Mucosa of gallbladder (tissue), 1 donor: ENCODE results near the gene CXCL1. TPM values are rescaled to one million over a fixed set of nuclear protein-coding genes. Genes with fewer than 3 reads are reported as not detected.

Experiments
- DNase-seq: peaks from one replicate; pipeline ENCODE4 v3.0.0-alpha.2; 2020; ENCODE audit warnings: low spot score
- total RNA-seq: library from RNA; stranded (reverse); gene quantifications from one replicate; pipeline ENCODE4 v1.2.1, GENCODE V29; 2021
- donor health status: DM: no; HTN: no; CAD: no.

The CXCL1 gene
- 0.58 TPM for total RNA-seq

GRCh38 chr4:73869130-73870055 lies at the start of gene CXCL1:
Gene CXCL1, plus strand, starts transcription at chr4:73869393. Its CDS starts 78 bp downstream, at chr4:73869471.
- no peak for DNase-seq

GRCh38 chr4:73821325-73821724 lies 47.9 kb upstream of the CXCL1 start:
- DNase-seq, result no peak

DNA sequence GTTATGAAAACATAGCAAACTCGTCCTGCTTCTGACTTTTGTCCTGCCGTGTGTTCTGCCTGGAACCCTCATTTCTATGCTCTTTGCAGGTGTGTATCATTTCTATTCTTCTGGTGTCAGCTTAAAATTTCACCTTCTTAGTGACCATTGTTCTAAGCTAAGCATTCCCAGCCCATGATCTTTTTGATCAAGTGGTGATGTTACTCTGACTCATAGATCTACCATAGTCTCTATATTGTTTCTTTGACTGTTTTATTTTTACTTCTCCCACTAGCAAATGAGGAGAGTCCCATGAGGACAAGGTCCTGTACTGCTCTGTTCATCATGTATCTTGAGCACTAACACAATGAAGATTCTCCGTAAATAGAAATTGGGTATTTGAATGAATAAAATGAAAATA lies 46.8 kb upstream of the CXCL1 start:
- no peak for DNase-seq

- DNase-seq, result no peak
Measured at GRCh38 chr4:73822812-73823504, 46.2 kb upstream of the CXCL1 start.

GRCh38 chr4:73823760-73824159 lies 45.4 kb upstream of the CXCL1 start:
- DNase-seq, result no peak

DNA sequence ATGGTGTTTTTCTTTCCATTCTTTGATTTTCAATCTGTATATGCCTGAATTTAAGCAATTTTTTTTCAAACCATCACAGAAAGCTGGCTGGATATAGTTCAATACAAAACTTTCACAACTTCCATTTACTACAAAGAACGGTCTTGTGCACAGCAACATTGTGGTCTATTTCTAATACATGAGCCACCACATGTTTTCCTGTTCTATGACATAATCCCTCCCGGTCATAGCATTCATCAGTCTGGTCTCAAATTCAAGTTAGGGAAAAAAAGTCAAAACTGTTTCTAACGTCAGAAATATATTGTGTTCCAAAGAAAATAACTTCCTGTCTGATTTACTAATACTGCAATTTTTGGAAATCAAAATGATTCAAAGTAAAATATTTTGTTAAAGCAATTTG lies 40.2 kb upstream of the CXCL1 start:
- DNase-seq, result no peak

DNA sequence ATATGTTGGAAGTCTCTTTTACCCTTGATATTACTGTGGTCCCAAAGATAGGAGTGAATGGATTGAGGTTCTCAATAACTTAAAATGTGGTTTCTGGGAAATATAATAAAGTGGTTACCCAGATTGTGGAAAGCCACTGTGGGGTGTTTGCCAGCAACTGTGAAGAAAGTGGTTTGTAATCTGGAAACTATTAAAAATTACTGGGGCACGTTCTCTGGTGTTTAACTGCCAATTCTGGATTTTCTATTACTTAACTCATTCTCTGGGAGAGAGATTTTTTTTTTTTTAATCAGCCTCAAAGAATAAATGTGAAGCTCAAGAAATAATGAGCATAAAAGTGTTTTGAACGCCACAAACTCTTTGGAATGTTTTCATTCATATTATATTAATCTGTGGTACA lies 37.6 kb upstream of the CXCL1 start:
- no peak for DNase-seq

DNA sequence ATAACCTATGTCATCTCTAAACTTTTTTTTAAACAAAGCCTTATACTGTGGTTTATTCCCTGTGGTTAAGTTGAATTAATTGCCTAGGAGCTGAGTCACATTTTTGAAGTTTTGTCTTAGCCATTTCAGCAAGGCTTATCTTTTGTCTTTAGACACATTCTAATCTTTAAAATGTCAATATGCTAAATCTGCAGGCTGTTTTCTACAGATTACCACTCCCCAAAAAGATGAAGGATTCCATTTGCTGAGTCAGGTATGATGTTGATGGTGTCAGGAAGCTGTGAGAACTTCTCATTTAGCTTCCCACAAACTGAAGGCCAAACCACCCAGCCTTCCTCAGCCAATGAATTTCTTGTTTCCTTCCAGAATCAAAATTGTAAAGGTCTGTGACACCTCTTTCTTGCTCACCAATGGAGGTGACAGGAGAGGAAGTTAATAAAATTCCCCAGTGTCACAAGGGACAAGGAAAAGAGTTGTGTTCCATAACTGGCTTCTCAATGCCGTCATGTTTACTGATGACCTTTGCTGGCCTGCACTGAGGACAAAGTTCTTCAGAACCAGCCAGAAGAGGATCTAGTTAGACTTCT lies 36.4 kb upstream of the CXCL1 start:
- no peak for DNase-seq

DNA sequence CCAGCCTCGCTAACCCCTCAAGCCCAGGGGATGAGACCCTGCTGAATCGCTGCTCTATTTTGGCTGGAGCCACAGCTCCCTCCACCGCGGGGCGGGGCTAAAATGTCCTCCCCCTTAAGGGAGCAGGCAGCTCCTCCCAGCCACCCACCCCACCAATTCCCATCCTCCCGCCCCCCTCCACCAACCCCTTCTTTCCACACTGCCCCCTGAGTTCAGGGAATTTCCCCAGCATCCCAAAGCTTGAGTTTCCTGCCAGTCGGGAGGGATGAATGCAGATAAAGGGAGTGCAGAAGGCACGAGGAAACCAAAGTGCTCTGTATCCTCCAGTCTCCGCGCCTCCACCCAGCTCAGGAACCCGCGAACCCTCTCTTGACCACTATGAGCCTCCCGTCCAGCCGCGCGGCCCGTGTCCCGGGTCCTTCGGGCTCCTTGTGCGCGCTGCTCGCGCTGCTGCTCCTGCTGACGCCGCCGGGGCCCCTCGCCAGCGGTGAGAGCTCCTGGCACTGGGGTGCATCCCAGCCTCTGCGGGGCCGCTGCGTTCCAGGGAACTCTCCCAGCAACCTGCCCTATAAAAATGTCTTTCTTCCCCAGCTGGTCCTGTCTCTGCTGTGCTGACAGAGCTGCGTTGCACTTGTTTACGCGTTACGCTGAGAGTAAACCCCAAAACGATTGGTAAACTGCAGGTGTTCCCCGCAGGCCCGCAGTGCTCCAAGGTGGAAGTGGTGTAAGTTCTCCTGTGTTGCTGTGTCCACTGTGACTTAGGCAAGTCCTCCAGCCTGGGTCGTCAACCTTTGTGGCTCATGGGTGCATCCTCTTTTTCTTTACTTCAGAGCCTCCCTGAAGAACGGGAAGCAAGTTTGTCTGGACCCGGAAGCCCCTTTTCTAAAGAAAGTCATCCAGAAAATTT lies 32.6 kb upstream of the CXCL1 start, which contains the start of gene CXCL6:
CXCL6 (plus strand) TSS at position 306 of the 907 bp plus-strand sequence; CDS start at position 379, 73 bp downstream.
- no peak for DNase-seq

- no peak for DNase-seq
Measured at GRCh38 chr4:73839071-73839470, 30.1 kb upstream of the CXCL1 start.

DNA sequence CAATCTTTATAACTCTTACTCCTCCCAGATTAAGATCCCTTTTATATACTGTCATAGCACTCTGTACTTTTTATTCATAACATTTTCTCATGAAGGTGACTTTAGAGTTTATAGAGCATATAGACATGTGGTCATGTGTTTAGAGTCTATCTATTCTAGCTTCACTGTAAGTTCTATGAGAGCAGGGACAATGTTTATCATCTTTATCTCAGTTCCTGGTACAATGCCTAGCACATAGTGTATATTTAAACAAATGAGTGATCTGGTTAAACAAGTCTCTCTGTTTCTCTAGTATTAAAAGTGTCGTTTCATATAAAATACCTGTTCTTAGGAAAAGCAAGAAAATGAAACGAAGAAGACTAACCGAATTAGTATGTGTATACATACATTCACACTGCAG lies 29.5 kb upstream of the CXCL1 start:
- no peak for DNase-seq

DNA sequence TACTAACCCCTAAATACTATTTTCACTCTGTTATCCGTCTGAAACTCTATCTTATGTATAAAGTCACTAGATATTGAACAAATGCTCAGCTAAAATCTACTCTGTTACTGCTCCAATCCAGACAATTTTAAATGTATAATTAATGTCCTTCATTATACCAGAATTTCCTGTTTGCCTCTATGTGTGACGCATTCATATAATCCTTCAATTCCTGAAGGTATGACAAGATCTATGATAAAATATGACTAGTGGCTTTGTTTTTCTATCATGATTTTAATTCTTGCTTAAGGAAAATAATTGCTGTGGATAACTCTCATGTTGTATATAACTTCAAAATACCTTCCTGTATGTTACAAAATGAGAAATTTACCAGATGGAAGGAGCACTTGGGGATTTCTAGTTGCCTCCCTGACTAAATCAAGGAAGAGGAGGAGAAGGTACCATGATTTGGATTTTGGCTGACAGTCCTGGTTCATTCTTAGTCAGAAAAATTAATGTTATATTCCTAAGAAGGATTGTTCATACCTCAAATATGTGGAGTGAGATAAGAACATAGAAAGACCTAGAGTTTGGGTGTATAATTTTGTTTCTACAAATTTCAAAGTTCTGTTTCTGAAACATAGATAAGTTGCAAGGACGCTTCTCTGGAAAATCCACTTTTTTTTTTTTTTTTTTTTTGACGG lies 27.8 kb upstream of the CXCL1 start:
- DNase-seq, result no peak

DNA sequence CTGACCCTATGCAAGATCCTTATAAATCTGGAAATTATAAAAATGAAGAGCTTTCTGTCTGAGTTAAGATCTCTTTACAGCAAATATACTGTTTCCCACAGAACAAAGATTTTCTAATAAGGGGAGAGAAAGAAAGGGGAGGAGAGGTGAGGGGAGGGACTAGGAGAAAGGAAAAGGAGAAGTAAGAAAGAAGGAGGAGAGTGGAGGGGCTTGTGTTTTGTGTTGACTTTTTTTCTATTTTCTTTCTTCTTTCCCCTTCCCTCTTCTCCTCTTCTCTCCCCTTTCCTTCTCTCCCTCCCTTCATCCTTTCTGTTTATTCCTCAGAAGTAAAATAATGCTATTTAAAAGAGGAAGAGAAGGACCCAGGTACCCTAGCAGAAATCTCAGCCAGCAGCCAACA lies 26.5 kb upstream of the CXCL1 start:
- DNase-seq, result no peak

DNA sequence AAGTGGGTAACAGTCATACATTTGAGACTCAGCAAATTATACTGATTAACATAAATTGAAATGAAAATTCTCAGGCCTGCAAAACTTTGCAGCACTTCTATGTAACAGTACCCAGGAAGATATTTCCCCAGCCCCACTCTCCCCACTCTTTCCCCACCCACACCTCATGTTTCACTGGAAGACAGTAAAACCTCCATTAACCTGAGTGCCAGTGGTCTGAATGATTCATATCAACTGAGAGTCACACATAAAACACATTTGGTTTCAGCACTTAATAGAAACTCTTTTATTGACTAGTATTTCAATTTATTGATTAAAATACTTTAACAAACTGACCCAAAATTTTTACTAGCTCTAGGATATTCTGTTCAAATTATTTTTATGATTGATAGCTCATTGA lies 25.8 kb upstream of the CXCL1 start:
- DNase-seq, result no peak

GRCh38 chr4:73844345-73844744 lies 24.8 kb upstream of the CXCL1 start:
- no peak for DNase-seq

DNA sequence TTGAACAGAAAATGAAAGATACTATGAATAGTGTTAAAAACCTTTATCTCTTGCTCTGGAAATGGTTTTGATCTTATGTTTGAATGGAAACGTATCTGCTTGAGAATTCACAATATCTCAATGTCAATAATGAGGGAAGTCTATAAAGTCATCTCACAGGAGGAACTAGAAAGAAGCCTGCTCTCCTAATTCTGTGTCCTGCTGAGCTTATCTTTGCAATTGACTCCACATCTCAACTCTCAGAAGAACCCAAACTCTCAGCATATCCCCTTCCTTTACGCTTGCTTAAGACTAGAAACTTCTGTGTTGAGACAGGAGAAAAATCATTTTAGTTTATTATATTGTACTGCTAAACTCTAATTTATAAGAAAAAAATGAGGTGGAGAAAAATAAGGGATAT lies 24.4 kb upstream of the CXCL1 start:
- no peak for DNase-seq

DNA sequence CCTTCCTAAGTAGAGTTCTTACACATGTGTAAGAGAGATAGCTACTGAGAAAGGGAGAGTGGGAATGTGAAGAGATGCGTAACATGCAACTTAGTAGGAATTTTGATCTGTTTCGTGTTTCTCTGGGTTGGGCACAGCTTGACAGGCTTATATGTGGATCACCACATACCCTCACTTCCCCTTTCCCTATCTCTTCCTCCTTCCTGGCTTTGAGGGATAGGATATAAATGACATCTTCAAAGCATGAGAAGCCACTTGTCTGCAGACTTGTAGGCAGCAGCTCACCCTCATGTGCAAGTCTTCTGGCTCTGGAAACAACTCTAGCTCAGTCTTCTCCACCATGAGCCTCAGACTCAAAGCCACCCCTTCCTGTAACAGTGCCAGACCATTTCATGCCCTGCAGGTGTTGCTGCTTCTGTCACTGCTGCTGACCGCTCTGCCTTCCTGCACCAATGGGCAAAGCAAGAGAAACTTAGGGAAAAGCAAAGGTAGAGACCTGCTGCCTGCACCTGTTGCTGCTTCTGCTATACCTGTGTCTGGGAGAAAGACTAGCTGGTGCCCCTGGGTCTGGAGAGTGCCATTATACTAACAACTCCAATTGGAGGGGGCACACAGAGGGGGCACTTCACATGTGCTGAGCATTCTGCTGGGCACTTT lies 21.5 kb upstream of the CXCL1 start:
- no peak for DNase-seq

DNA sequence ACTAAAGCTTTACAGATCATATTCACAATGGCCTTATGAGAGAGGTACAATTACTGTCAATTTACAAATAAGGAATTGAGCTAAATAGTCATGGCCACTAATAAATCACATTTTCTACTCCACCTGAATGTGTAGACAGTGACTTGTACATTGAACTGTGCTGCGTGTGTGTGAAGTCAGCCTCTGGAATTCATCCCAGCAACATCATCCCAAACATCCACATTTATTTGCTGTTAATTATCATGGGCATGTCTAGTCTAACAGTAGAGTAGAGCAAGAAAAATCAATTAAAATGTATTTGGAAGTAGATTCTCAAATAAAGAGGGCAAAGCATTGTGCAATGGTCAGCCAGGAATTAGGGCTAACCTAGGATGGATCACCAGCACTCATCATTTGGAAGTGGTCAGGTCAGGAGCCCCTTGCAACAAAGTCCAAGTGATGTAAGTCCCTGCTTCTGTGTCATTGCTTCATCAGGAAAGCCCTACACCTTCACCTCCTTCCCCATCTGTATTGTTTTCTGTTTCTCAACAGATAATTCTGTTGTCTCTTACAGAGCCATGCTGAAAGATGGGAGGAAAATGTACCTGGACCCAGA lies 20.9 kb upstream of the CXCL1 start:
- no peak for DNase-seq

DNA sequence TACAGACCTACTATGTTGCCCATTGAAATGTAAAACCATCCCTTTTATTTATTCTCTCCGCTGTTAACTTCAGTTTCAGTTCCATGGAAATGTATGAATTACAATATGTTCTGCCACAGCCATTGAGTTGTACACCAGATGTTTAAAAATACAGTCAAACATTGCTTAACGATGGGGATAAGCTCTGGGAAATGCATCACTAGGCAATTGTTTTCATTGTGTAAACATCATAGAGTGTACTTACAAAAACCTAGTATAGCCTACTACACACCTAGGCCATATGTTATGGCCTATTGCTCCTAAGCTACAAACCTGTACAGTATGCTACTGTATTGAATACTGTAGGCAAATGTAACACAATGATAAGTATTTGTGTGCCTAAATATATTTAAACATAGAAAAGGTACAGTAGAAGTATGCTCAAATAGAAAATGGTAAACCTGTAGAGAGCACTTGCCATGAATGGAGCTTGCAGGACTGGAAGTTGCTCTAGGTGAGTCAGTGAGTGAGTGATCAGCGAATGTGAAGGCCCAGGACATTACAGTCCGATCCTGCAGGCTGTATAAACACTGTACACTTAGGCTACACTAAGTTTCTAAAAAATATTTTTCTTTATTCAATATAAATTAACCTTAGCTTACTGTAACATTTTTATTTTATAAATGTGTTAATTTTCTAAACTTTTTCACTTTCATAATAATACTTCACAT lies 18.8 kb upstream of the CXCL1 start:
- DNase-seq, result no peak
